ENCODE data around the gene ASB14.

ASB14 gene

GRCh38 chr3:57233799-57234198 lies 58.7 kb downstream of the ASB14 start:
- H3K36me3 ChIP-seq (ENCODE audit: control insufficient read depth in 4 of 4, insufficient read depth in 4 of 4, low read length in 3 of 4): peaks cover 5 to 11% (median 9%) of the 10 kb centered on the region in 4 experiments
- ChIA-PET CTCF (interaction anchor here (1.1 to 1.4 kb wide), 2 partner anchors 11 to 12 kb away, joined by 4 read pairs; no protein-coding TSS in a partner anchor), POLR2A (no interaction called here)
- peaks cover 0 to 22% (median 9%) of the 10 kb centered on the region in 4 experiments for H3K4me1 ChIP-seq (ENCODE audit: control extremely low read depth in 1 of 4, control insufficient read depth in 4 of 4, insufficient read depth in 4 of 4, low read length in 3 of 4)
- H3K27me3 ChIP-seq (replicated peaks in 2 of 5; ENCODE audit: control insufficient read depth in 4 of 5, insufficient read depth in 5 of 5, low read length in 4 of 5): no peaks in the 10 kb centered on the region
- H3K9me3 ChIP-seq (ENCODE audit: control extremely low read depth in 1 of 5, control insufficient read depth in 4 of 5, insufficient read depth in 2 of 5, low read depth in 1 of 5, low read length in 4 of 5): no peaks in the 10 kb centered on the region
- H3K27ac ChIP-seq (ENCODE audit: insufficient read depth in 1 of 2, low read depth in 1 of 2, low read length in 2 of 2, poor library complexity in 1 of 2, severe bottlenecking in 2 of 2): no peak overlapping the region
- no CpG with 5 or more reads among the region's 2 CpGs for whole genome bisulfite sequencing (ENCODE audit: insufficient coverage)
- no peak for DNase-seq
- H3K4me3 ChIP-seq (ENCODE audit: control insufficient read depth in 1 of 7, extremely low read depth in 1 of 7, insufficient read depth in 4 of 7, low read depth in 2 of 7, low read length in 6 of 7): no peak overlapping the region

- no peaks in the 10 kb centered on the region for H3K27me3 ChIP-seq (replicated peaks in 2 of 5; ENCODE audit: control insufficient read depth in 4 of 5, insufficient read depth in 5 of 5, low read length in 4 of 5)
- whole genome bisulfite sequencing (ENCODE audit: insufficient coverage): 83% methylated on average over 2 of the region's 2 CpGs
- H3K36me3 ChIP-seq (ENCODE audit: control insufficient read depth in 4 of 4, insufficient read depth in 4 of 4, low read length in 3 of 4): peaks cover 0 to 3% (median 0%) of the 10 kb centered on the region in 4 experiments
- POLR2A ChIA-PET: no interaction called here
- peak overlapping the region in 2 of 7 experiments; percentile 2 to 24 for H3K4me3 ChIP-seq (ENCODE audit: control insufficient read depth in 1 of 7, extremely low read depth in 1 of 7, insufficient read depth in 4 of 7, low read depth in 2 of 7, low read length in 6 of 7)
- H3K27ac ChIP-seq (ENCODE audit: insufficient read depth in 1 of 2, low read depth in 1 of 2, low read length in 2 of 2, poor library complexity in 1 of 2, severe bottlenecking in 2 of 2): no peak overlapping the region
- DNase-seq: peak in 2 of 3 donors; percentile 23 to 27
- CTCF ChIA-PET: no interaction called here
- no peaks in the 10 kb centered on the region for H3K9me3 ChIP-seq (ENCODE audit: control extremely low read depth in 1 of 5, control insufficient read depth in 4 of 5, insufficient read depth in 2 of 5, low read depth in 1 of 5, low read length in 4 of 5)
- peaks cover 3 to 46% (median 25%) of the 10 kb centered on the region in 4 experiments for H3K4me1 ChIP-seq (ENCODE audit: control extremely low read depth in 1 of 4, control insufficient read depth in 4 of 4, insufficient read depth in 4 of 4, low read length in 3 of 4)
Observed at GRCh38 chr3:57230006-57230405, 62.5 kb downstream of the ASB14 start.

GRCh38 chr3:57227930-57228751 lies 64.3 kb downstream of the ASB14 start:
- ChIA-PET CTCF (no interaction called here), POLR2A (interaction anchor here (0.6 kb wide), 2 partner anchors 854 to 989 kb away, joined by 4 to 5 read pairs; no protein-coding TSS in a partner anchor)
- Histone ChIP-seq H3K9me3 (ENCODE audit: control extremely low read depth in 1 of 5, control insufficient read depth in 4 of 5, insufficient read depth in 2 of 5, low read depth in 1 of 5, low read length in 4 of 5) (no peaks in the 10 kb centered on the region), H3K4me1 (ENCODE audit: control extremely low read depth in 1 of 4, control insufficient read depth in 4 of 4, insufficient read depth in 4 of 4, low read length in 3 of 4) (peaks cover 3 to 46% (median 27%) of the 10 kb centered on the region in 4 experiments), H3K36me3 (ENCODE audit: control insufficient read depth in 4 of 4, insufficient read depth in 4 of 4, low read length in 3 of 4) (peaks cover 0 to 3% (median 0%) of the 10 kb centered on the region in 4 experiments), H3K27me3 (replicated peaks in 2 of 5; ENCODE audit: control insufficient read depth in 4 of 5, insufficient read depth in 5 of 5, low read length in 4 of 5) (no peaks in the 10 kb centered on the region), H3K4me3 (ENCODE audit: control insufficient read depth in 1 of 7, extremely low read depth in 1 of 7, insufficient read depth in 4 of 7, low read depth in 2 of 7, low read length in 6 of 7) (peak overlapping the region; percentile 77 to 97 (median 89)), H3K27ac (ENCODE audit: insufficient read depth in 1 of 2, low read depth in 1 of 2, low read length in 2 of 2, poor library complexity in 1 of 2, severe bottlenecking in 2 of 2) (peak overlapping the region; percentile 58 to 76)
- under 1% methylated on average over 57 of the region's 70 CpGs for WGBS (ENCODE audit: insufficient coverage)
- peak; percentile 40 to 77 (median 68) for DNase-seq

- peak within 1 kb of the TSS; percentile 58 to 81 for H3K27ac ChIP-seq (ENCODE audit: insufficient read depth in 1 of 2, low read depth in 1 of 2, low read length in 2 of 2, poor library complexity in 1 of 2, severe bottlenecking in 2 of 2)
- peaks cover 0 to 2% (median 0%) of the 10 kb centered on the region in 4 experiments for H3K36me3 ChIP-seq (ENCODE audit: control insufficient read depth in 4 of 4, insufficient read depth in 4 of 4, low read length in 3 of 4)
- DNase-seq: peak; percentile 90 to 92 (median 91)
- CTCF ChIA-PET: no interaction called here
- H3K27me3 ChIP-seq (replicated peaks in 2 of 5; ENCODE audit: control insufficient read depth in 4 of 5, insufficient read depth in 5 of 5, low read length in 4 of 5): no peaks in the 10 kb centered on the region
- under 1% methylated on average over 61 of the region's 71 CpGs for WGBS (ENCODE audit: insufficient coverage)
- H3K9me3 ChIP-seq (ENCODE audit: control extremely low read depth in 1 of 5, control insufficient read depth in 4 of 5, insufficient read depth in 2 of 5, low read depth in 1 of 5, low read length in 4 of 5): no peaks in the 10 kb centered on the region
- POLR2A ChIA-PET: interaction anchor here (0.6 kb wide), 1 partner anchor 990 kb away, joined by 4 read pairs; no protein-coding TSS in a partner anchor
- peak within 1 kb of the TSS; percentile 77 to 97 (median 89) for H3K4me3 ChIP-seq (ENCODE audit: control insufficient read depth in 1 of 7, extremely low read depth in 1 of 7, insufficient read depth in 4 of 7, low read depth in 2 of 7, low read length in 6 of 7)
- peaks cover 3 to 46% (median 27%) of the 10 kb centered on the region in 4 experiments for H3K4me1 ChIP-seq (ENCODE audit: control extremely low read depth in 1 of 4, control insufficient read depth in 4 of 4, insufficient read depth in 4 of 4, low read length in 3 of 4)
Observed at GRCh38 chr3:57227204-57227929, 65.1 kb downstream of the ASB14 start, which contains the start of gene APPL1. TSS of gene APPL1 (plus strand) at chr3:57227729. CDS start at chr3:57227884, 155 bp downstream.

- Histone ChIP-seq H3K4me1 (ENCODE audit: control extremely low read depth in 1 of 4, control insufficient read depth in 4 of 4, insufficient read depth in 4 of 4, low read length in 3 of 4) (peaks cover 3 to 44% (median 27%) of the 10 kb centered on the region in 4 experiments), H3K4me3 (ENCODE audit: control insufficient read depth in 1 of 7, extremely low read depth in 1 of 7, insufficient read depth in 4 of 7, low read depth in 2 of 7, low read length in 6 of 7) (peak overlapping the region in 5 of 7 experiments; percentile 4 to 97 (median 27)), H3K27ac (ENCODE audit: insufficient read depth in 1 of 2, low read depth in 1 of 2, low read length in 2 of 2, poor library complexity in 1 of 2, severe bottlenecking in 2 of 2) (peak overlapping the region in 1 of 2 experiments; percentile 81), H3K27me3 (replicated peaks in 2 of 5; ENCODE audit: control insufficient read depth in 4 of 5, insufficient read depth in 5 of 5, low read length in 4 of 5) (no peaks in the 10 kb centered on the region), H3K36me3 (ENCODE audit: control insufficient read depth in 4 of 4, insufficient read depth in 4 of 4, low read length in 3 of 4) (no peaks in the 10 kb centered on the region), H3K9me3 (ENCODE audit: control extremely low read depth in 1 of 5, control insufficient read depth in 4 of 5, insufficient read depth in 2 of 5, low read depth in 1 of 5, low read length in 4 of 5) (no peaks in the 10 kb centered on the region)
- ChIA-PET CTCF (interaction anchor here (0.8 to 1.3 kb wide), 2 partner anchors 17 to 55 kb away, joined by 3 read pairs; no protein-coding TSS in a partner anchor), POLR2A (no interaction called here)
- no CpG with 5 or more reads among the region's 2 CpGs for WGBS (ENCODE audit: insufficient coverage)
- peak in 2 of 3 donors; percentile 42 to 56 for DNase-seq
Observed at GRCh38 chr3:57226176-57226575, 66.3 kb downstream of the ASB14 start.

- CTCF ChIA-PET: no interaction called here
- Histone ChIP-seq H3K27ac (ENCODE audit: insufficient read depth in 1 of 2, low read depth in 1 of 2, low read length in 2 of 2, poor library complexity in 1 of 2, severe bottlenecking in 2 of 2) (no peak overlapping the region), H3K4me3 (ENCODE audit: control insufficient read depth in 1 of 7, extremely low read depth in 1 of 7, insufficient read depth in 4 of 7, low read depth in 2 of 7, low read length in 6 of 7) (peak overlapping the region in 1 of 7 experiments; percentile 4), H3K9me3 (ENCODE audit: control extremely low read depth in 1 of 5, control insufficient read depth in 4 of 5, insufficient read depth in 2 of 5, low read depth in 1 of 5, low read length in 4 of 5) (no peaks in the 10 kb centered on the region), H3K4me1 (ENCODE audit: control extremely low read depth in 1 of 4, control insufficient read depth in 4 of 4, insufficient read depth in 4 of 4, low read length in 3 of 4) (peaks cover 3 to 40% (median 25%) of the 10 kb centered on the region in 4 experiments), H3K27me3 (replicated peaks in 2 of 5; ENCODE audit: control insufficient read depth in 4 of 5, insufficient read depth in 5 of 5, low read length in 4 of 5) (no peaks in the 10 kb centered on the region), H3K36me3 (ENCODE audit: control insufficient read depth in 4 of 4, insufficient read depth in 4 of 4, low read length in 3 of 4) (no peaks in the 10 kb centered on the region)
- DNase-seq: no peak
- POLR2A ChIA-PET: no interaction called here
- 20% methylated on average over 1 of the region's 4 CpGs for WGBS (ENCODE audit: insufficient coverage)
Observed at GRCh38 chr3:57224856-57225255, 67.6 kb downstream of the ASB14 start.
